GM18517 (cell line): ENCODE measurements around the gene NXPH1.
A peak's percentile ranks its signal among the peaks of the same experiment; 100 is the strongest.

Experiments used
- ATAC-seq: cut with Tn5 transposase; IDR thresholded peaks from one replicate; pipeline ENCODE4 v1.9.1; 2021; ENCODE audit warnings: mild to moderate bottlenecking, moderate library complexity; ENCODE audit not compliant: unreplicated experiment

Gene NXPH1

DNA sequence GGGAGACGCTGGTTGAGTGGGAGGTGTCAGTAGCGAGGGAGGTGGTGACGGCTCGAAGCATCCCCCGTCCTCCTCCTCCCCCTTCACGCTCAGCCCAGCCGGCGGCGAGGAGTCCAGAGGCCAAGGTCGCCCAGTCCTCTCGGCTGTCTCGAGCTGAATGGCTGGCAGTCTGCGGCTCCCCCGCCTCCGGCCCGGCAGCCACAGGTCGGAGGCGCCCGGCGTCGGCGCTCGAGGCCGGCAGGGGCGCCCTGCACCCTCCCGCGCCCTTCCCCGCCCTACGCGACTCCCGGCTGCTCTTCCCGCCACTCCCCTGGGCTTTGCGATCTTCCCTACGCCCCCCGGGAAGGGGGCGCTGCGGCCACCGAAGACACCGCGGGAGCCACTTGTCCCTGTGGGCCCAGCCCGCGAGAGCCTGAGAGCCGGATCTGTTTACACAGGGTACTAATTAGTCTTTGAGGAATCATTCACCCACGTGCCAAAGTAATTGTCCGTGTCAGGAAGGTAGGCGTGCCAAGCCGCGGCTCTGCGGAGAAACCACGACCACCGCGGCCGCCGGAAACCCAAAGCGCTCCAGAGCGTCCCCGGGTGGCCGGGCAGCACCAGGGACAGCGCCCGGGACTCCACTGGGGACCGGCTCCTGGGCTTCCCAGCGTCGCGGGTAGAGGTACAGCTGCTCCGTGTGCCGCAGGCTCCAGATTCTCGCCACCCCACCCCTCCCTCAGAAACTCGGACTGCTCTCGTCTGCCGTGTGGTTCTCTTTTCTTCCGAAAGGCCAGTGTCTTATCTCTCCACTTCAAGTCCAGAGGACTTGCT is at the start of gene NXPH1:
Gene NXPH1 (plus strand): TSS at position 133 of the 813 bp plus-strand sequence.
- ATAC-seq, result no peak

DNA sequence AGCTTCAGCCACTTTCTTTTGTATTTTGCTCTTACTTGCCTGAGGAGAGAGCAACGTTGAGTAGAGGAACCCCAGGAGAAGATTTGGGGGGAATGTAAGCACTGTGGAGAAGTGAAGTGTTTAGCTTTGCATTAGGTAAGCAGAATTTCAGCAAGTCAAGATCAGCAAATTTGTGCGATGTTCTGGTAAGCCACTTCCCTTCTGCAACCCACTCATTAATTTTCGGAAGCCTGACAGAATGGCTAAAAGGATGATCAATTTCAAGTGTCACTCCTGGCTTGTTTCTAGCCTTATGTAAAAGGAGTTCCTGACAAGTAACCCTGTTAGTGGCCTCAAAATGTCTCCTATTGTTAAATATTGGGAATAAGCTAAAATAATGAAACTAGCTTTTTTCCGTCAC is 48.5 kb upstream of the NXPH1 start:
- peak; percentile 30 for ATAC-seq

DNA sequence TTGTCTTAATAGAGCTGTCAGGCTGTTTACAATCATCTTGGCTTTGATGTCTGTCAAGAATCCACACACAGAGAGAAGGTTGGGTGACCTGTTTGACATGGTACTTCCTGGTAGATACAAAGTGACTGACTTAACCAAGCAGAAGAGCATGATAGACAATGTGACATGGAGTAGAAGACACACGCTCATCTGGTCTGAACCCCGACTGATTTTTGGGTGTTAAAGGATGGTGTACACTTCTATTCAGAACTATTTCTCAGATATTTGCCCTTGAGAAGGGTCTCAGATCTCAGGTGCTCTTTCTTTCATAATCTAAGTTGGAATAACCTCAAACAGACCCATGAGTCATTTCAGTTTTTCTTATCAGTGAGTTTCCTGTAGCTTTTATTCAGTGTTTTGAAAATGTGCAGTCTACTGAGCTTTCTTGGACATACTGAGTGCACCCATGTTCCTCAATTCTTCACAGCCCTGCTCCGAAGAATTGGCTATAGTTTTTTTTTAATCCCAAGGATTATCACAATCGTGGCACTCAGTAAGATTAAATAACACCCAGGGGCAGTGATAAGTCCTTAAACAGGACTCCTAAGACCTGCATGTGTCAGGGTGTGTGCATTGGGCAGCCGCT is 46.4 kb upstream of the NXPH1 start:
- peak; percentile 85 for ATAC-seq

DNA sequence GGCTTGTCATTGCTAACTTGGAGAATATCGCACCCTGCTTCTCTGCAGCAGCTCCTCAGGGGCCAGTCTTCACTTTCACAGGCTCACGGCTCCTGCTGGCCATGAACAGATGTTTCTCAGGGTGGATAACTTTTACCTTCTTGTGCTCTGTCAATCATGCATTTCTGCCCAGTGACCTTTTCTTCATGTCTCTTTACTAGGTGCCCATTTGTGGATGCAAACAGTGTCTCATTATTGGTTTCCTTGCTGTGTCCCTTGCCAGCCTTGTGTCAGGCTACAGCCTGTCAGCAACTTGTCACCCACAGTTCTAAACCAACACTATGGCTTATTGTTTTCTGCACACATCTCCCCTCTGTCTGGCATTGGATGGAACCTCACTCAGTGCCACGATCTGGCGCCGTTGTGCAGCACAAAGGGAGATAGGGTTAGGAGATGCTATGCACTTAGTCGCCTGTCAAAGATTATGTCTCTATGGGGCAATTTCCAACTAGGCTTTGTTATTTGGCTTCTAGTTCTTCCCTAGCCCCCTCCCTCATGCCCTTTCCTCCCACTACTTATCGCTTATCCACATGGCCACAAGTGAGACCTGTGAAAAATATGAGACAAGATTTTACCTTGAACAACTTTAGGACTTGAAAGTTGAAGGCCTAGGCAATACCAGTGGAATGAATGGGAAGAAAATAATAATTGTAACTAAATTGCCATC is 45.7 kb upstream of the NXPH1 start:
- ATAC-seq, result peak; percentile 32

DNA sequence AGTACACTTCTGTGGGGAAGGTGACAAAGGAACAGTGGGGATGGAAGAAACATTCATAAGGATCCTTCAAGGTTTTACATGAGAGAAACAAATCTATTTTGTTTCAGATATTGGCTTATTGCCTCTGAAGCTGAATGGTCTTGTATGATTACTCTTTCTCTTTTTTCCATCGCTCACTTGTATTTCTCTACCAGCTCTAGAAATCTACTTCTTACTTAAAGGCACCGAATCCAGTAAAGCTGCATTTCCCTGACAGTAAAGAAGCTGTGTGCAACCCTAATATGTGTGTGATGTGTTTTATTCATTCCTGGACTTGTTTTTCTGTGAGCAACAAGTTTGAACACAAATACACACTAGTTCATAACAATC is 45.2 kb upstream of the NXPH1 start:
- no peak for ATAC-seq

DNA sequence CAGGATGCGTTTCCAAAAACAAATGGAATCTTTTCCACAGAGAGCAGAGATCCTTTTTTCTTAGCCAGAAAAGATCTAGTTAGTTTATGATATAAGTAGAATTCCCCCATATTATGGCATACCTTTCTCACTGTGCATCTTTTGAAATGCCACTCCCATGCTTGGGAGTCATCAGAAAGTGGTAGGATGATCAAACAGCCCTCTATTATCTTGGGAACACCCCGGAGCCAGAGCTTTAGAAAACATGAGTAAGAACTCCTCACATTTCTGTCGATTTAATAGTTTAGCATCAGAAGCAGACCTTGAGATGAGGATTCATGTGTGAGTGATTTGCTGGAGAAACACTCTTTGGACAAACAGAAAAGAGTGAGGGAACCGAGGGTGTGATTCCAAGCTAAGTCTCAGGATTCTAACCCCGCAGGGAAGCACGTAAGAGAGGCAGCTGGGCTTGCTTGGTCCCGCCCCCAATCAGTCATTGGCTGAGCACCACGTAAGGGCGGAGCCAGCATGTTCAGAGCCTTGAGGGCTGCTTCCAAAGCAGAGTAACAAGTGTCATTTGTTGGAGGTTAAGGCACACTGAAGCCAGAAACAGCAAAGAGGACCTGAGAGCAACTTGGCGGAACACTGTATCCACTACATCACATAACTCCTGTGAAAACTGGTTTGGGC is 43.7 kb upstream of the NXPH1 start:
- ATAC-seq, result no peak

DNA sequence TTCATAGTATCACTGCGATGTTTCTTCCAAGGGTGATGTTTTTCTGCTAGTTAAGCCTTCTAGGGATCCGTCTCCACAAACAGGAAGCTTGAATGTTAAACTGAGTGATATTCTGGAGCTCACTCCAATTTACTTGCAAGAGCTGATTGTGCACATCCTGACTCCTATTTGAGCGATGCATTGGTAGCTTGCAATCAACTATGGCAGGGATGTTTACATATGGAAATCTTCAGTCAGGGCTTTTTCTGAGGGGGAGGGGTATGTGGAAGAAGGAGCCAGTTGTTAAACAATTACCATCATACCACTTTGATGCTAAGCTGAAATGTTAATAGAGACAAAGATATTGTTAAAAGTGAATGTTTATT is 43.2 kb upstream of the NXPH1 start:
- no peak for ATAC-seq

DNA sequence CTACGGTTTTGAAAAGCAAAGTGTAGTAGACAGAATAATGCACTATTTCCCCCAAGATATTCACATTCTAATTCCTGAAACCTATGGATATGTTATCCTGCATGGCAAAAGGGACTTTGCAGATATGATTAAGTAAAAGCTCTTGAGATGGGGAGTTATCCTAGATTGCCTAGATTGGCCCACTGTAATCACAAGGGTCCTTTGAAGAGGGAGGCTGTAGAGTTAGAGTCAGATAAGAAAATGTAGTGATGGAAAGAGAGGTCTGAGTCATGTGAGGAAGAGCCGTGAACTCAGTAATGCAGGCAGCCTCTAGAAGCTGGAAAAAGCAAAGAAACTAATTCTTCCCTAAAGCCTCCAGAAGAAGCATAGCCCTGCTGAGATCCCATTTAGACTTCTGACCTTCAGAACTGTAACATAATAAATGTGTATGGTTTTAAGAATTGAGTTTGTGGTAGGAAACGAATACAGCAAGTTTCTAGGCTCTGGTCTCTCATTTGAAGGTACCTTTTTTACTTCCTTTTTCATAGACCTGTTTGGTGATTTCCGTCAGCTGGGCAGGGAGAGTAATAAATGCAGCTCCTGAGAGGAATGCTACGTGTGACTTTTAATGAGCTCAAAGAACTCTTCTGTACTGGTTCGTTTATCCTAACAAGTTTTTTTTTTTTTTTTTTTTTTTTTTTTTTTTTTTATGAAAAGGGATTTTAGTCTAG is 41.9 kb upstream of the NXPH1 start:
- ATAC-seq, result no peak

DNA sequence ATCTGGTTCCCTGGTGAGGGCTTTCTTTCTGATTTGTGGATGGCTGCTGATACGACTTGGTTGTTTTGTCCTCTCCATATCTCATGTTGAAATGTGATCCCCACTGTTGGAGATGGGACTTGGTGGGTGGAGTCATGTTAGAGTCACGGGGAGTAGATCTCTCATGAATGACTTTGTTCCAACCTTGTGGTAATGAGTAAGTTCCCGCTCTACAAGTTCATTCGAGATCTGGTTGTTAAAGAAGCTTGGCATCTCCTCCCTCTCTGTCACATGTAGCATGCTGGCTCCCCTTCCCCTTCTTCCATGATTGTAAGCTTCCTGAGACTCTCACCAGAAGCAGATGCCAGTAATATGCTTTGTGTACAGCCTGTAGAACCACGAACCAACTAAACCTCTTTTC is 37.1 kb upstream of the NXPH1 start:
- ATAC-seq, result no peak

DNA sequence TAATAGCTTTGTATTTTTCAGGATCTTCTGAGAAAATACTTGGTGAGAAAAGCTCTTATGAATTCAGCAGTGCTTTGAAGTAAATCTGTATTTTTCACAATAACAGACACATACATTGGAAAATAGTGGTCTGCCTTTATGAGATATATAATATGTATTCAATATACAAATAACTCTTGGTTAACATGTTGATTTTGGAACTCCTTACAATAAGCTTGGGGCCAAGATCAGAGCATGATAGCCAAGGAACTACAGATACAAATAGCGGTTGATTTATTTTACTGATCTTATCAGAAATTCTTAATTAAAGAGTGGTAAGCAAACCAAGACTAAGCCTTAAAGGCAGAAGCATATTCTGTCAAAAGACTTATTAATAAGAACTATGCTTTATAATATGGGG is 24.5 kb upstream of the NXPH1 start:
- ATAC-seq, result no peak

DNA sequence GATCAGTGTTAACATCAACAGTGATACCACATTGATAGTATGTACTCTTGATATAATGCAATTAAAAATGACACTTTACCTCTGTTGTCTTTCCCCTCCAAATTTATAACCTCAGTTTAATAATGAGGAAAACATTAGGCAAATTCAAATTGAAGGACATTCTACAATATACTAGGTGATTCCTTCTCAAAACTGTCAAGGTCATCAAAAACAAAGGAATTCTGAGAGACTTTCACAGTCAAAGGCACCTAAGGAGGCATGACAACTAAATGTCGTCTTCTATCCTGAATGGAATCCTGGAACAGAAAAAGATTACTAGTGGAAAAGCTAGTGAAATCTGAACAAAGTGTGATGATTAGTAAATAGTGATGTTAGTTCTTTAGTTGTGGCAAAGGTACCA is 22.3 kb upstream of the NXPH1 start:
- ATAC-seq, result no peak

DNA sequence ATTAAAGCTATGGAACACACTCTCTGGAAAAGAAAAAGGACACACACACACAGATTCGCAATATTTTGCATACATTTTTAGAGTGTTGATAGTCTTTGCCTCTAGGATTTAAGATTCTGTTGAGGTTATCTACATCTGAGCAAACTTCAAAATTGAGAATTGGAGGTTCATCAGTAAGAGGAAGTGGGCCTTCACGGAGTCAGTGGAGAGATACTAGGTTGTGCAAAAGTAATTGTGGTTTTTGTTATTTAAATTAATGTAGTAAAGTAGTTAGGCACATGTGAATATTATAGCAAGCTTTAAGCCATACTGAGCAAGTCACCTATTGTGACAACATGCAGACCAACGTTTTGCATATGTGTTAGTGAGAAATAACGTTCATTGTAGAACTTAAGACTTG is 19.8 kb upstream of the NXPH1 start:
- ATAC-seq, result no peak

DNA sequence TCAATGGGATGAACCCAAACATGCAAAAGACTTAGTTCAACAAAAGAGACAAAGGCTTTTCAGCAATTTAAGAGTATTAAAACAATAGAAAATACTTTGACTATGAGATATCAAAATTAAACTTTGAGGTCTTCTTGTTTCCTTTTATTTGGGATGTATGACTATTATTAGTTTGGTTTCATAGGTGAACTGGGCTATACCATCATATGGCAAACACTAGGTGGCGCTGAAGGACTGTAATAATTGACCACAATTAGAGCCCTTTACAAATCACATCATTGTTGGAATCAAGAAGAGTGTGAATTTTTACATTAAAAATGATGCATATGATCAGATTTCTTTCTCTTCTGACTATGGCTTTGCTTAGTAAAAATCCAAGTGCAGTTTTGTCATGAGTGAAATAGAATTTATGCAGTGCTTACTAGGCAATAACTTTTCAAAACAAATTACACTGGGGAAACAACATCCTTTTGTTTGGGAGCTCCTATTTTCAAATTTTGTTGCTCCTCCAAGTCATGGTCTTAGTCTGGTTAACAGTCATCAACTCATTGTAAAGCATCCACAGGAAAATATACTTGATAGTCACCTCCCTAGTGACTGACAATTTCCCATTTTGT is 14.7 kb upstream of the NXPH1 start:
- ATAC-seq, result peak; percentile 80

DNA sequence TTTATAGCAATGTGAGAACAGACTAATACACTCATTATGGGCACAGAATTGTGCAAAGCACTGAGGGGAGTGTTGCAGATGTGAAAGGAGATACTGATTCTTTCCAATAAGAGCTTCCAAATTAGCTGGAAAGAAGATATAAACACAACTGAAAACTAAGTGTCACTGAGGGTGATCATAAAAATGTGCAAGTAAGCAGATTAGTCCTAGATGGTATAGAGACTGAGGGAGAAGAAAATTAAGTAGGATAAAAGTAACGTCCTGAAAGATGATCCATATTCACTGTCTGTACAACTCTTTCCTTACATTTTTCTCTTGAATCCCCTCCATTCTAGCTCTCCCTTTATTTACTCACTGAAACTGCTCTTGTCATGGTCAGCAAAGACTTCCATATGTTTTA is 11.2 kb upstream of the NXPH1 start:
- no peak for ATAC-seq

DNA sequence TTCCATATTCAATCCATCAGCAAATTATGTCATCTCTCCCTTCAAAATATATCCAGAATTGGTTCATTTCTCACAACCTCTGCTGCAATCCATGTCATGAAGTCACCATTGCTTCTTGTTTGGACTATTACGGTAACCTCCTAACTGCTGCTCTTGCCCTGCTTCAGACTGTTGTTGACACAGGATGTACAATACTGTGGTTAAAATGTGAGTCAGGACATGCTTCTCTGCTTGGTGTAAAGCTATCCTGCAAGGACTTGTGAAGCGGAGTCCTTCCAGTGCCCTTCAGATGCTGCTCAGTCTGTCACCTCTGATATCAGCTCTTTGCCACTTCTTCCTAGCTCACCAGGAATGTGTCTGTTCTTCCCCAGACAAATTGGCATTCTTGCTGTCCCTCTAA is 10.4 kb upstream of the NXPH1 start:
- no peak for ATAC-seq

DNA sequence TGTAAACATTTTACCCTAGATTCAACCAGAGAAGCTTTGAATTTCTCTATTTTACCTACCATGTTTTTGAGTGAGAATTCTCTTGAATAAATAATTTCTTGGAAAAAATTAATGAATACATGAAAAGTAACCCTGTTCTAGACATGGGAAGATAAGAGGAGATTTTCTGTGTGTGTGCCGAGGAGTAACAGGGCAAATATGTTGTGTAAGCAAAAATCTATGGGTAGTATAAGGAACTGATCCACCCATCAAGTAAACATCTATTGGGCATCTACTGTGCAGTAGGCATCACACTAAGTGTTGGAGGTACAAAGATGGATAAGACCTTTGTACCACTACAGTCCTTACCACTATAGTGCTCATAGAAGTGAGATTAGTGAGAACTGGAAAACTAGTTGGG is 8.2 kb upstream of the NXPH1 start:
- ATAC-seq, result no peak

DNA sequence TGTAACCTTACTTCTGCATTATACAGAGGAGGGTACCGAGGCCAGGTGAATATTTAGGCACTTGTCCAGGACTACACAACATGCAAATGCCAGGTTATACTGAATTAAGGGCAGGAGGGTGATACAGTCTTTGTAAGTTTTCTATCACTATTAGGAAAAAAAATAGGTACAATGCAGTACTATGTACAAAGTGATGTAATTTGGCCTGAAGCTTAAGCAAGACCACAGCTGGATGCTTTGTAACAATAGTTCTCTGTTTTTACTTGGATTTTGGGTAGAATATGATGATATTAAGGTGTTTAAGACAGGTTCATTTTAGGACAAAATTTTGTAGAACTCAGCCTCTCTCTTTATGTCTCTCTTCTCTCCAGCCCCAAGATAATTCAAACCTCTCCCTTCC is 2.8 kb upstream of the NXPH1 start:
- ATAC-seq, result no peak

DNA sequence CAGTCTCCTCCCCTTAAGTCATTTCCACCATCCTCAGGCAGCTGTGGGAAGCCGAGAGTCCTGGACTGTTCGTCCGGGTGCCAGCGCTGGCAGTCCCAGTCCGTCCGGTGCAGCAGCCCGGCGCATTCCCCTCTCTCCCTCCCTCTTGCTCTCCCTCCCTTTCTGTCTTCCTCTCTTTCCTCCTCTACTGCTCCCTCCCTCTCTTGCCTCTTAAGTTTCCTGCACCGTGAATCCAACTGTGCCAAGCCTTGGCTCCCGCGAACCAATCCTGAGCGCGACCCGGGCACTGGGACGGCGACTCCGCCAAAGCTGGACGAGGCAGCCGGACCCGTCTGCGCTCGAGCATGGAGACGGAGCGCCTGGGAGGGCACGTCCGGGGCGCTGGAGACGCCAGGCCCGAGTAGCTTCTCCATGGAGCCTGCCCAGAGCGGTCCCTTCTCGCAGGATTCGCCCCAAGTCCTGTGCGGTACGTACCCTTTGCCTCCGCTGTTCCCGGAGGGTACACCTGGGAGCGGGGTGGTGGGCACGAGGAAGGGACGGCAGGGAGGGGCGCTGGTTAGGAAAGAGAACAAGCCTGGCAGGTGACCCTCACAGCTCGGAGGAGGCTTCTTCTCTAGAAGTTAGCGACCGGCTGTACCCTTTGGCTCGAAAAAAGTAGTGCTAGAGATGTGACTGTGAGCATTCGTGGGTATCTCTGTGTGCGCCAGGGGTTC is 1.0 kb downstream of the NXPH1 start:
- ATAC-seq, result no peak

DNA sequence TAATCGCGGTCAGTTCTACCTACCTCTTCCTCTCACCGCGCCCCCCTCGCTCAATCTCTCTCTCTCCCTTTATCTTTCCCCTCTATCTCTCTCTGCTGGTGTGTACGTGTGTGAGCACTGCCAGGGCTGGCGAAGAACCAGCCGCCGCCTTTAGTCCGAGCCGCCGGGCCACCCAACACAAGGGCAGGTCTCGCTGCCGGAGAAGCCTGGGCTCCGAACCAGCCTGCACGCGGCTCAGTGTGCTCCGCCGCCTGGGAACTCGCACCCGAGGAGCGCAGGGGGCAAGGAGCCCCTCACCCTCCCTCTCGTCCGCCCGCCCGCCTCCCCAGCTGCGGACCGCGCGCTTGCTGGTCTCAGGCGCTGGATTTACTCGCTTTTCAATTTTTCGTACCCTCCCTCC is 1.7 kb downstream of the NXPH1 start:
- no peak for ATAC-seq
